Neural progenitor cell (in vitro differentiated cells): Measurements from ENCODE around the gene GHR. TPM values are rescaled to one million over a fixed set of nuclear protein-coding genes. Genes with fewer than 3 reads are reported as not detected.

ENCODE experiments used
- DNase-seq: peaks from one replicate; pipeline ENCODE4 v3.0.0-alpha.2; 2016; ENCODE audit warnings: low spot score
- H2AFZ ChIP-seq: fragments of 200-600 bp; sonication (generic); replicated peaks from 2 replicates; pipeline ENCODE4 v1.6.1; 2016; ENCODE audit warnings: antibody characterized with exemption
- H3F3A ChIP-seq: fragments of 200-600 bp; sonication (generic); 2 replicates; pipeline ENCODE4 v1.6.1; 2016; ENCODE audit warnings: antibody characterized with exemption, low read depth
- H3K27ac ChIP-seq: fragments of 200-600 bp; sonication (generic); 2 replicates; pipeline ENCODE4 v1.5.1; 2016; ENCODE audit warnings: mild to moderate bottlenecking
- H3K27me3 ChIP-seq: fragments of 200-600 bp; sonication (generic); 2 replicates; pipeline ENCODE4 v1.6.1; 2016; ENCODE audit warnings: mild to moderate bottlenecking, moderate library complexity
- H3K36me3 ChIP-seq: fragments of 200-600 bp; sonication (generic); 2 replicates; pipeline ENCODE4 v1.5.1; 2016
- H3K4me1 ChIP-seq: fragments of 200-600 bp; sonication (generic); 2 replicates; pipeline ENCODE4 v1.6.1; 2016; ENCODE audit warnings: mixed run types
- H3K4me2 ChIP-seq: fragments of 200-600 bp; sonication (generic); 2 replicates; pipeline ENCODE4 v1.6.1; 2016
- H3K4me3 ChIP-seq: fragments of 200-600 bp; sonication (generic); 2 replicates; pipeline ENCODE4 v1.5.1; 2016
- H3K79me2 ChIP-seq: fragments of 200-600 bp; sonication (generic); 2 replicates; pipeline ENCODE4 v1.6.1; 2016; ENCODE audit warnings: low read depth
- H3K9ac ChIP-seq: fragments of 200-600 bp; sonication (generic); 2 replicates; pipeline ENCODE4 v1.6.1; 2016
- H3K9me3 ChIP-seq: fragments of 200-600 bp; sonication (generic); 2 replicates; pipeline ENCODE4 v1.5.1; 2016; ENCODE audit warnings: low read depth
- H4K20me1 ChIP-seq: fragments of 200-600 bp; sonication (generic); 2 replicates; pipeline ENCODE4 v1.6.1; 2016; ENCODE audit warnings: low read depth
- H3K27ac Mint-ChIP-seq: 3 replicates; pipeline ENCODE4 v1.8.0; 2021; ENCODE audit warnings: mixed read lengths
- H3K27me3 Mint-ChIP-seq: 2 replicates; pipeline ENCODE4 v1.8.0; 2022; ENCODE audit warnings: low read depth, mild to moderate bottlenecking, inconsistent platforms, moderate library complexity, mixed read lengths; ENCODE audit not compliant: insufficient read depth
- H3K36me3 Mint-ChIP-seq: 3 replicates; pipeline ENCODE4 v1.8.0; 2021; ENCODE audit warnings: mixed read lengths
- H3K4me1 Mint-ChIP-seq: 3 replicates; pipeline ENCODE4 v1.8.0; 2021; ENCODE audit warnings: mixed read lengths
- H3K4me3 Mint-ChIP-seq: 3 replicates; pipeline ENCODE4 v1.8.0; 2021; ENCODE audit warnings: mild to moderate bottlenecking, moderate library complexity, mixed read lengths
- H3K9me3 Mint-ChIP-seq: 3 replicates; pipeline ENCODE4 v1.8.0; 2020; ENCODE audit warnings: mixed read lengths
- CTCF ChIP-seq: fragments of 200-600 bp; sonication (generic); IDR thresholded peaks from 2 replicates; pipeline ENCODE4 v1.5.1; 2017; ENCODE audit warnings: antibody characterized with exemption, mild to moderate bottlenecking
- EZH2 ChIP-seq: fragments of 200-600 bp; sonication (generic); IDR thresholded peaks from 2 replicates; pipeline ENCODE4 v1.6.1; 2017; ENCODE audit warnings: antibody characterized with exemption, mild to moderate bottlenecking, moderate library complexity
- EZH2phosphoT487 ChIP-seq: fragments of 200-600 bp; sonication (generic); IDR thresholded peaks from 2 replicates; pipeline ENCODE4 v1.6.1; 2017; ENCODE audit warnings: antibody characterized with exemption
- total RNA-seq: library from RNA; depleted of rRNA; stranded (reverse); fragments of >200 nt; gene quantifications from 2 replicates; pipeline ENCODE4 v1.2.3, GENCODE V29; 2015; ENCODE audit warnings: low replicate concordance

Gene GHR
- total RNA-seq, 1 donor from 2014 or later: 0.07 TPM

- no peak overlapping the region for H3K27ac Mint-ChIP-seq
- H3K4me3 ChIP-seq: no peak overlapping the region
- H3F3A ChIP-seq: no peaks in the 10 kb centered on the region
- H3K36me3 ChIP-seq: no peaks in the 10 kb centered on the region
- H3K4me3 Mint-ChIP-seq: no peak overlapping the region
- H3K4me1 Mint-ChIP-seq: peaks cover 11% of the 10 kb centered on the region
- DNase-seq: no peak
- TF ChIP-seq EZH2phosphoT487: no peak
- TF ChIP-seq EZH2: no peak
- no peak for TF ChIP-seq CTCF
- H3K36me3 Mint-ChIP-seq: no peaks in the 10 kb centered on the region
- H3K27me3 ChIP-seq: no peaks in the 10 kb centered on the region
- no peaks in the 10 kb centered on the region for H3K9me3 Mint-ChIP-seq
- H3K4me2 ChIP-seq: no peak overlapping the region
- no peak overlapping the region for H3K9ac ChIP-seq
- H3K27ac ChIP-seq: no peak overlapping the region
- H3K79me2 ChIP-seq: no peaks in the 10 kb centered on the region
- no peak overlapping the region for H2AFZ ChIP-seq
- H4K20me1 ChIP-seq: no peaks in the 10 kb centered on the region
- no peaks in the 10 kb centered on the region for H3K27me3 Mint-ChIP-seq
- no peaks in the 10 kb centered on the region for H3K9me3 ChIP-seq
- peaks cover 14% of the 10 kb centered on the region for H3K4me1 ChIP-seq
These were observed 79.6 kb downstream of the GHR start for GRCh38 chr5:42502613-42503470.

DNA sequence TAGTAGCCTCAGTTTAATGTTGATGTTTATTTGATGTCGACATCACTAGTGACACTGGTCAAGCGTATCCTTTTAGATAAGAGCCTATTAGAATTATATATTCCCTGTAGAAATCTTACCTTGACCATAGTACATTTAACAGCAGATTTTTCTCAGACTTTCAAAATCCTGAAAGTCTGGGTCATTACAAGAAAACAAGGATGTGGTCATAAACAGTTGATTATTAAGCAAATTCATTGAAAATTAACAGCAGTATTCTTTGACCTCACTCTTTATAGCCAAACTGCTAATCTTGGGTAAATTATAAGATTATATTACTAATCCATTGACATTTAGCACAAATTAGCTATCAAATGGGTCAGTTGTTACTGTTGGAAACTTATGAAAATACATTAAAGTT, 83.4 kb downstream of the GHR start:
- H3K4me2 ChIP-seq: no peak overlapping the region
- DNase-seq: no peak
- no peak for TF ChIP-seq CTCF
- TF ChIP-seq EZH2: no peak
- no peak for TF ChIP-seq EZH2phosphoT487
- no peaks in the 10 kb centered on the region for H3K27me3 ChIP-seq
- no peaks in the 10 kb centered on the region for H3K36me3 ChIP-seq
- no peaks in the 10 kb centered on the region for H3K79me2 ChIP-seq
- no peak overlapping the region for H3K4me3 Mint-ChIP-seq
- H3K27me3 Mint-ChIP-seq: no peaks in the 10 kb centered on the region
- no peak overlapping the region for H2AFZ ChIP-seq
- no peak overlapping the region for H3K27ac Mint-ChIP-seq
- no peaks in the 10 kb centered on the region for H3K36me3 Mint-ChIP-seq
- H3K4me1 ChIP-seq: peaks cover 26% of the 10 kb centered on the region
- H3K27ac ChIP-seq: no peak overlapping the region
- H3K4me1 Mint-ChIP-seq: peaks cover 23% of the 10 kb centered on the region
- H3K9ac ChIP-seq: no peak overlapping the region
- H3F3A ChIP-seq: no peaks in the 10 kb centered on the region
- H3K9me3 ChIP-seq: no peaks in the 10 kb centered on the region
- H4K20me1 ChIP-seq: no peaks in the 10 kb centered on the region
- H3K9me3 Mint-ChIP-seq: no peaks in the 10 kb centered on the region
- H3K4me3 ChIP-seq: no peak overlapping the region

DNA sequence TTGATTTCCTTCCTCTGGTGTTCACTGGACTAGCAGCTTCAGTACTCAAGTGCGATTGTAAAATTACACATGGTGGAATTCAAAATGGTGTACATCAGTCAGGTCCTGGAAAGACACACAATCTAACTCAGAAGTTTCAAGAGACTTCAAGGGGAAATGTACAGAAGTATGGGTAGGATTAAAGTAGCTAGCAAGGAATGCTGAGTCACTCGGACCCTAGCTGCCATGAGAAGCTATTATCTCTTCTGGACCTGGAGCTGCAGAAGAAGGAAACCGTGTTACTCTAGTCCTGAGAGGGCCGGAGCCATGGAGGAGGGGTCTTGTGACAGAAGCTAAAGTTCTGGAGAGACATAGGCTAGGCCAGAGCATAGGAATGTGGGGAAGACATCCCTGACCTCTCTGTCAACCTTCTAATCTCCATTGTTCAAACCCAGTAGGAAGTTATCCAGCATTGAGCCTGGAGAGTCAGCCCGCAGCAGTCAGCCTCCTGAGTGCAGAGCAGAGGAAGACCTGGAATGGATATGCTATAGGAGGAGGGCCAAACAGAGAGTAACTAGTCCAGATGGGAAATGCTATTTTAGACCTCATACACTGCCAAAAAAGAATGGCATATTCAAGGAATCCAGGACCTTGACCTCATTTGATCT, 84.3 kb downstream of the GHR start:
- no peaks in the 10 kb centered on the region for H3K27me3 Mint-ChIP-seq
- Histone ChIP-seq H3K4me3 (no peak overlapping the region), H3K9ac (no peak overlapping the region), H3K9me3 (no peaks in the 10 kb centered on the region), H2AFZ (no peak overlapping the region), H3K79me2 (no peaks in the 10 kb centered on the region), H3K4me2 (peak overlapping the region; percentile 60), H3F3A (no peaks in the 10 kb centered on the region), H3K4me1 (peaks cover 20% of the 10 kb centered on the region), H3K36me3 (no peaks in the 10 kb centered on the region), H4K20me1 (no peaks in the 10 kb centered on the region), H3K27ac (no peak overlapping the region), H3K27me3 (no peaks in the 10 kb centered on the region)
- H3K4me1 Mint-ChIP-seq: peaks cover 20% of the 10 kb centered on the region
- H3K9me3 Mint-ChIP-seq: no peaks in the 10 kb centered on the region
- DNase-seq: peak; percentile 82
- TF ChIP-seq EZH2 (no peak), CTCF (no peak), EZH2phosphoT487 (no peak)
- no peak overlapping the region for H3K4me3 Mint-ChIP-seq
- no peaks in the 10 kb centered on the region for H3K36me3 Mint-ChIP-seq
- peak overlapping the region; percentile 27 for H3K27ac Mint-ChIP-seq
